Activated naive CD4-positive, alpha-beta T cell treated with anti-CD3 and anti-CD28 coated beads, Interleukin-2, amount 50 U/mL, for 72 hours (primary cell): Measurements from ENCODE around the gene TBC1D32. TPM values are rescaled to one million over a fixed set of nuclear protein-coding genes. Genes with fewer than 3 reads are reported as not detected.
"Not testable (repeated sequence)": the region's sequence is repeated elsewhere in the genome, so short reads cannot be mapped to it uniquely, and the experiment has no call there.

ENCODE experiments used
- ATAC-seq, 2 donors: fragments of 150-1000 bp; cut with Tn5 transposase; 2 replicates each; pipeline ENCODE4 v1.10.0; 2021; ENCODE audit warnings: mild to moderate bottlenecking in 2 of 2, moderate library complexity in 2 of 2
- DNase-seq, 2 donors: peaks; one replicate each; pipeline ENCODE4 v3.0.0; 2021 to 2022; ENCODE audit warnings: low spot score in 2 of 2
- H3K27ac Mint-ChIP-seq, 2 donors: one replicate each; pipeline ENCODE4 v1.8.0; 2022; ENCODE audit warnings: mild to moderate bottlenecking in 2 of 2, mixed read lengths in 2 of 2
- H3K36me3 Mint-ChIP-seq, 2 donors: one replicate each; pipeline ENCODE4 v1.8.0; 2022; ENCODE audit warnings: mixed read lengths in 2 of 2
- H3K9me3 Mint-ChIP-seq, 2 donors: one replicate each; pipeline ENCODE4 v1.8.0; 2022; ENCODE audit warnings: mixed read lengths in 2 of 2
- total RNA-seq, 2 donors: library from RNA; stranded (reverse); gene quantifications; one replicate each; pipeline ENCODE4 v1.2.3, GENCODE V29; 2022

The TBC1D32 gene
- total RNA-seq, 2 donors from 2014 or later = 8.4 to 12.6 TPM

GRCh38 chr6:121188356-121188755, 145.9 kb downstream of the TBC1D32 start:
- Mint-ChIP-seq H3K36me3 (no peaks in the 10 kb centered on the region), H3K27ac (no peak overlapping the region), H3K9me3 (no peaks in the 10 kb centered on the region)
- ATAC-seq = no peak
- no peak for DNase-seq

GRCh38 chr6:121187833-121188200, 146.5 kb downstream of the TBC1D32 start:
- no peaks in the 10 kb centered on the region for H3K36me3 Mint-ChIP-seq
- DNase-seq = no peak
- H3K9me3 Mint-ChIP-seq = no peaks in the 10 kb centered on the region
- no peak for ATAC-seq
- H3K27ac Mint-ChIP-seq = no peak overlapping the region

GRCh38 chr6:121187200-121187832, 147.0 kb downstream of the TBC1D32 start:
- Mint-ChIP-seq H3K27ac (no peak overlapping the region), H3K9me3 (no peaks in the 10 kb centered on the region), H3K36me3 (no peaks in the 10 kb centered on the region)
- ATAC-seq (no peak), DNase-seq (no peak)

- H3K9me3 Mint-ChIP-seq = peaks cover 7 to 8% of the 10 kb centered on the region in 2 donors
- peaks cover 11% of the 10 kb centered on the region in 2 donors for H3K36me3 Mint-ChIP-seq
- H3K27ac Mint-ChIP-seq = no peak overlapping the region
- ATAC-seq (no peak), DNase-seq (no peak)
Measured at GRCh38 chr6:121183742-121184141, 150.5 kb downstream of the TBC1D32 start.

GRCh38 chr6:121175827-121176226, 158.5 kb downstream of the TBC1D32 start:
- H3K27ac Mint-ChIP-seq = no peak overlapping the region
- no peak for DNase-seq
- H3K9me3 Mint-ChIP-seq = peaks cover 0 to 9% of the 10 kb centered on the region in 2 donors

GRCh38 chr6:121172451-121172850, 161.8 kb downstream of the TBC1D32 start:
- not testable (repeated sequence) for ATAC-seq, H3K9me3 Mint-ChIP-seq, DNase-seq, H3K27ac Mint-ChIP-seq, H3K36me3 Mint-ChIP-seq

More at GRCh38 chr6:121175827-121176226, 158.5 kb downstream of the TBC1D32 start:
- peaks cover 13 to 19% of the 10 kb centered on the region in 2 donors for H3K36me3 Mint-ChIP-seq
- ATAC-seq = no peak

GRCh38 chr6:121171879-121172278, 162.4 kb downstream of the TBC1D32 start:
- Mint-ChIP-seq H3K9me3 (peaks cover 0 to 4% of the 10 kb centered on the region in 2 donors), H3K36me3 (peaks cover 0 to 5% of the 10 kb centered on the region in 2 donors), H3K27ac (no peak overlapping the region)
- DNase-seq = no peak
- no peak for ATAC-seq

- Mint-ChIP-seq H3K9me3 (peaks cover 10 to 15% of the 10 kb centered on the region in 2 donors), H3K27ac (no peak overlapping the region), H3K36me3 (peaks cover 33 to 41% of the 10 kb centered on the region in 2 donors)
- no peak for ATAC-seq
- DNase-seq = no peak
Measured at GRCh38 chr6:121161886-121162285, 172.4 kb downstream of the TBC1D32 start.

GRCh38 chr6:121160276-121160675, 174.0 kb downstream of the TBC1D32 start:
- H3K36me3 Mint-ChIP-seq = peaks cover 35 to 56% of the 10 kb centered on the region in 2 donors
- H3K27ac Mint-ChIP-seq = no peak overlapping the region
- no peak for DNase-seq
- peaks cover 11 to 15% of the 10 kb centered on the region in 2 donors for H3K9me3 Mint-ChIP-seq
- no peak for ATAC-seq

GRCh38 chr6:121158891-121159290, 175.4 kb downstream of the TBC1D32 start:
- Mint-ChIP-seq H3K27ac (no peak overlapping the region), H3K36me3 (peaks cover 46 to 70% of the 10 kb centered on the region in 2 donors), H3K9me3 (peaks cover 15 to 16% of the 10 kb centered on the region in 2 donors)
- DNase-seq = no peak
- no peak for ATAC-seq

GRCh38 chr6:121158438-121158837, 175.8 kb downstream of the TBC1D32 start:
- Mint-ChIP-seq H3K9me3 (peaks cover 15 to 16% of the 10 kb centered on the region in 2 donors), H3K36me3 (peaks cover 47 to 73% of the 10 kb centered on the region in 2 donors), H3K27ac (no peak overlapping the region)
- ATAC-seq (no peak), DNase-seq (no peak)

GRCh38 chr6:121157906-121158305, 176.4 kb downstream of the TBC1D32 start:
- no peak overlapping the region for H3K27ac Mint-ChIP-seq
- ATAC-seq (no peak), DNase-seq (no peak)
- peaks cover 51 to 78% of the 10 kb centered on the region in 2 donors for H3K36me3 Mint-ChIP-seq
- peaks cover 16 to 18% of the 10 kb centered on the region in 2 donors for H3K9me3 Mint-ChIP-seq

- no peak for ATAC-seq
- Mint-ChIP-seq H3K9me3 (peaks cover 3 to 4% of the 10 kb centered on the region in 2 donors), H3K36me3 (peaks cover 15 to 16% of the 10 kb centered on the region in 2 donors), H3K27ac (no peak overlapping the region)
- DNase-seq = no peak
Measured at GRCh38 chr6:121143476-121143875, 190.8 kb downstream of the TBC1D32 start.

- DNase-seq = no peak
- Mint-ChIP-seq H3K36me3 (peaks cover 10 to 16% of the 10 kb centered on the region in 2 donors), H3K9me3 (peaks cover under 1 to 4% of the 10 kb centered on the region in 2 donors), H3K27ac (no peak overlapping the region)
- no peak for ATAC-seq
Measured at GRCh38 chr6:121142093-121142492, 192.2 kb downstream of the TBC1D32 start.

- DNase-seq = no peak
- H3K27ac Mint-ChIP-seq = no peak overlapping the region
- H3K36me3 Mint-ChIP-seq = no peaks in the 10 kb centered on the region
- H3K9me3 Mint-ChIP-seq = no peaks in the 10 kb centered on the region
- ATAC-seq = no peak
Measured at GRCh38 chr6:121135425-121135824, 198.9 kb downstream of the TBC1D32 start.

- ATAC-seq = no peak
- H3K36me3 Mint-ChIP-seq = no peaks in the 10 kb centered on the region
- no peak overlapping the region for H3K27ac Mint-ChIP-seq
Measured at GRCh38 chr6:121134922-121135321, 199.4 kb downstream of the TBC1D32 start.

GRCh38 chr6:121124600-121124999, 209.7 kb downstream of the TBC1D32 start:
- no peak overlapping the region for H3K27ac Mint-ChIP-seq
- DNase-seq = no peak
- H3K36me3 Mint-ChIP-seq = peaks cover 22 to 25% of the 10 kb centered on the region in 2 donors
- no peak for ATAC-seq
- peaks cover 17 to 19% of the 10 kb centered on the region in 2 donors for H3K9me3 Mint-ChIP-seq

More at GRCh38 chr6:121134922-121135321, 199.4 kb downstream of the TBC1D32 start:
- no peak for DNase-seq
- H3K9me3 Mint-ChIP-seq = no peaks in the 10 kb centered on the region

- Mint-ChIP-seq H3K36me3 (no peaks in the 10 kb centered on the region), H3K27ac (no peak overlapping the region), H3K9me3 (no peaks in the 10 kb centered on the region)
- DNase-seq (no peak), ATAC-seq (no peak)
Measured at GRCh38 chr6:121112356-121112755, 221.9 kb downstream of the TBC1D32 start.
